ENCODE results near the gene ZNF592.
A peak's percentile ranks its signal among the peaks of the same experiment; 100 is the strongest.

The ZNF592 gene

DNA sequence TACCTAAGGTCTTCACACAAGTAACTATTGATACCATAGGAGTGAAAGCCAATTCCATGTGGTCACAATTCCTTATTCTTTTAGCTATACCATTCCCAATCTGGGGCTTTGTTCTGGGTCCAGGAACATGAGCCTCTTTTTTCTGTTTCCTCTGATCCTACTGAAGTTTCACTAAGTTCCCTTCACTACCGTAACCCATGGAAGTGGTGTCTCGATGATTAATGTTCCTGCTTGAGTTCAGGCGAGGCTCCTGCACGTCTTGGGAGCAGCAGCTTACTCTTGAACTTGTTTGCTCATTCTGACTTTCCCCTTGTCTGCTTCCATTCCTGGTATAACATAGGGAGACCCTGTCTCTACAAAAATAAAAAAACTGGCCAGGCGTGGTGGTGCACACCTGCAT, 23.6 kb downstream of the ZNF592 start:
- H3K27ac ChIP-seq = peak overlapping the region; percentile 29; the same call in 1 of the 2 replicates
- TF ChIP-seq, protein P1, sequence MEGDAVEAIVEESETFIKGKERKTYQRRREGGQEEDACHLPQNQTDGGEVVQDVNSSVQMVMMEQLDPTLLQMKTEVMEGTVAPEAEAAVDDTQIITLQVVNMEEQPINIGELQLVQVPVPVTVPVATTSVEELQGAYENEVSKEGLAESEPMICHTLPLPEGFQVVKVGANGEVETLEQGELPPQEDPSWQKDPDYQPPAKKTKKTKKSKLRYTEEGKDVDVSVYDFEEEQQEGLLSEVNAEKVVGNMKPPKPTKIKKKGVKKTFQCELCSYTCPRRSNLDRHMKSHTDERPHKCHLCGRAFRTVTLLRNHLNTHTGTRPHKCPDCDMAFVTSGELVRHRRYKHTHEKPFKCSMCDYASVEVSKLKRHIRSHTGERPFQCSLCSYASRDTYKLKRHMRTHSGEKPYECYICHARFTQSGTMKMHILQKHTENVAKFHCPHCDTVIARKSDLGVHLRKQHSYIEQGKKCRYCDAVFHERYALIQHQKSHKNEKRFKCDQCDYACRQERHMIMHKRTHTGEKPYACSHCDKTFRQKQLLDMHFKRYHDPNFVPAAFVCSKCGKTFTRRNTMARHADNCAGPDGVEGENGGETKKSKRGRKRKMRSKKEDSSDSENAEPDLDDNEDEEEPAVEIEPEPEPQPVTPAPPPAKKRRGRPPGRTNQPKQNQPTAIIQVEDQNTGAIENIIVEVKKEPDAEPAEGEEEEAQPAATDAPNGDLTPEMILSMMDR (IDR thresholded peaks at IDR 0.05) = no peak

DNA sequence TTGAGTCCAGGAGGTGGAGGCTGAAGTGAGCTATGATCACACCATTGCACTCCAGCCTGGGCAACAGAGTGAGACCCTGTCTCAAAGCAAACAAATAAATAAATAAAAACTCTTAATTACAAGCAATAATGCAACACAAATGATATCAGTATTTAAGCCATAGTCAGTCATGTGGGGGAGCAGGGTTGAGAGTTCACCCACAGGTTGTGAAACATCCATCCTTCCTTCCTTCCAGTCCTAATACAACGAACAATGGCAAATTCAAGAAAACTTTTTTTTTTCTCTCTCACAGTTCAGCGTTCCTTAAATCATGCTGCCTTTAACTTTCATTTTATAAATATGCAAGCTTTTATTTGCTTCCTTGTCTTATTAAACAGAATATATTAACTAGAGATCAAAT, 24.1 kb downstream of the ZNF592 start:
- no peak for TF ChIP-seq ZFX (IDR thresholded peaks at IDR 0.05; ENCODE audit: borderline replicate concordance)
- TF ChIP-seq, protein P1 (IDR thresholded peaks at IDR 0.05) = no peak

DNA sequence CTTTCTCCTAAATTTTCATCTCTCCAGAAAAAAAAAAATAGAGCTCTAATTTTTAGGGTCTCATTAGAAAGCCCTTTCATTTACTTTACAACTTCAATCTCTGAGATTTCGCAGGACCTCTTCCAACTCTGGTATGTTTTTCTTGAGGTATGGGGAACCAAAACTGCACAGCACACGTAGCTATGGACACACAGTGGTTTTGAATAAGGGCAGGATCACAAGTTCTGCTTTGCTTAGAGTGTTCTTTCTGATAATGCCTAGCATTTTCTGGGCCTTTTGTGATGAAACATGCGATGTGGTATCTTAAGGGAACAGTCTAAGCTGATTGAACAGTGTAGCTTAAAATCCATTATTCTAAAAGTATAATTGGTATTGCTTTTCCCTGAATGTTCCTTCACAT, 25.3 kb downstream of the ZNF592 start:
- no peak overlapping the region; the same call in 1 of the 2 replicates for H3K27ac ChIP-seq
- TF ChIP-seq ZFX (IDR thresholded peaks at IDR 0.05; ENCODE audit: borderline replicate concordance) = no peak
- TF ChIP-seq, protein P1 (IDR thresholded peaks at IDR 0.05) = no peak

More for the DNA sequence above, 24.1 kb downstream of the ZNF592 start:
- H3K27ac ChIP-seq = peak overlapping the region; percentile 29; the same call in 1 of the 2 replicates

DNA sequence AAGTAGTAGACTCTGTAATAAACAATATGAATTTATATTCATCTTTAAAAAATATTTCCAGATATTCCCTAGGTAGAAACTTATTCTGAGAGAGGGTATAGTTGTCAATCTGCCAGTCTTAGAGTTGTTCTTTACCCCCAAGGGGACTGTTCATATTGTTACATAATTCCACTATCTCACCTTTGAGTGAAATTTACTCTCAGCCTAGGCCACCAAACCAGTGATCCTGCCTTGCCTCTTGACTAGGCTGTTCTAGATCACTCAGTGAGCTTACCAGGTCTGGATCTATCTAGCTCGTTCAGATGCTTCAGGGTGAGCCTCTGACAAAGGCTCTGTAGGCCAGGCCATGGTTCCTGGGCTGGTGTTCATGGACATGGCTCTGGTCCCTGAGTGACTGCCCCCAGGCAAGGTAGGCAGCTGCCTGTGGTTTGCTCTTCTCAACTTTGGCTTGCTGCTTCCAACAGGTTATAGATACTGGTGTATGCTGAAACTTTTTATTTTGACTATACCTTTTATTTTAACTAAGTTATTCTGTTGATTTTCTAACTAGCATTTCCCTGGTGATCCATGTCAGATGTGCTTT, 27.6 kb downstream of the ZNF592 start:
- TF ChIP-seq, protein P1 (IDR thresholded peaks at IDR 0.05) = no peak
- TF ChIP-seq ZFX (IDR thresholded peaks at IDR 0.05; ENCODE audit: borderline replicate concordance) = no peak
- H3K27ac ChIP-seq = peak overlapping the region; percentile 40

DNA sequence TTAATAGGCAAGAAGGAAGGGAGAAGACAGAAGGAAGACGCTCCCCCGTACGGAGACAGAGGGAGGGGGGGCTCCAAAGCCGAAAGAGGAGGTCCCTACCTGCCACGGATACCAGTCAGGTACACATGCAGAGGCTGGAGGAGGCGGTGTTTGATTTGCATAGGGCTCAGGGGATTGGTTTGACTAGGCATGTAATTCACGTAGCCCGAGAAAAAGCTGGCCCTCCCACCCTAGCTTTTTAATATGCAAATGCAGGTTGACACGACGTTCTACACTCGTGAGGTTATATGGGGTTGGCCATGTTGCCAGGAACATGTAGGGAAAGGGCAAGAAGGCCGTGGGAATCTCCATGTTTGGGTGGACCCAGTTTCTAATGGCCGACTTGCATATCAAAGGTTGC, 29.8 kb downstream of the ZNF592 start:
- peak overlapping the region; percentile 40 for H3K27ac ChIP-seq
- no peak for TF ChIP-seq ZFX (IDR thresholded peaks at IDR 0.05; ENCODE audit: borderline replicate concordance)
- TF ChIP-seq, protein P1 (IDR thresholded peaks at IDR 0.05) = no peak

DNA sequence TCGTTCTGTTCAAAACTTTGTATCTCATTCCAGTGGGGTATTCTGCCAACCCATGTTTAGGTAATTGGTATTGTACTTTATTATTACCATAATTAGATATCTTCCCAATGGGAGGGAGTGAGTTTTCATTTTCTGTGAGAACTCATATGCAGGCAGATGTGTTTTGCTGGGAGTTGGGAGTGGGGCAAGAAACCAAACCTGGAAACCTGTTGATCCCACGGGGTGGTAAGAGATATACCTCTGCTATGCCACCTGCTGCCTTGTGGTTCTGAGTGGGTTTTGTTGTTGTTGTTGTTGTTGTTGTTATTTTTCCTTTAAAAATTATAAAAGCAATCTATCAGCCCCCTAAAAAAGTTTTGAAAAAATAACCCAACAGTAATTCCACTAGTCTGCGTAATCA, 32.1 kb downstream of the ZNF592 start:
- H3K27ac ChIP-seq = no peak overlapping the region
- TF ChIP-seq, protein P1 (IDR thresholded peaks at IDR 0.05) = no peak
- TF ChIP-seq ZFX (IDR thresholded peaks at IDR 0.05; ENCODE audit: borderline replicate concordance) = no peak

DNA sequence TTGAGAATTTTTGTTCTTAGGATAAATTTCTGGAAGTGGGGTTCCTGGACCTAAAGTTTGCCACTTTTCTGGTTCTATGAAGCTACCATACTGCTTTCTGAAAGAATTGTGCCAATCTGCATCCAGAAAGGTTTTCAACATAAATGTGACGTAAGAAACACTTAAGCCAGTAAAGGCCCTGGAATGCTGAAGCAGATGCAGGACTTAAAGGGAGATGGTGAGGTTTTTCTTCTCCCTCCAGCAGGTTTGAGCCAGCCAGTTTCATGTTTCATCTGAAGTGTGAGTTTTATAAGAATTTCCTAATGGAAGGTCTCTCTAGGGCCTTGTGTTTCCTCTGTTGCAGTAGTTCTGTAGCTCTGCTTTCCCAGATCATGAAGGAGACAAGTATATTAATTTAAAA, 33.1 kb downstream of the ZNF592 start:
- peak overlapping the region; percentile 20; the same call in 1 of the 2 replicates for H3K27ac ChIP-seq
- TF ChIP-seq, protein P1 (IDR thresholded peaks at IDR 0.05) = no peak
- TF ChIP-seq ZFX (IDR thresholded peaks at IDR 0.05; ENCODE audit: borderline replicate concordance) = no peak
